WI38 (cell line): ENCODE data around the gene TRIO.
A peak's percentile ranks its signal among the peaks of the same experiment; 100 is the strongest.
"Not testable (repeated sequence)": the region's sequence is repeated elsewhere in the genome, so short reads cannot be mapped to it uniquely, and the experiment has no call there.

Experiments
- H3K4me3 ChIP-seq: 2 replicates; pipeline ENCODE4 v1.5.1; 2011; ENCODE audit warnings: low read depth, mild to moderate bottlenecking, control low read depth, low read length
- TF ChIP-seq, protein P1 (sequence below): IDR thresholded peaks from 2 replicates; pipeline ENCODE4 v1.5.1; 2012; ENCODE audit warnings: low read depth, mild to moderate bottlenecking, control low read depth, low read length

The TRIO gene

DNA sequence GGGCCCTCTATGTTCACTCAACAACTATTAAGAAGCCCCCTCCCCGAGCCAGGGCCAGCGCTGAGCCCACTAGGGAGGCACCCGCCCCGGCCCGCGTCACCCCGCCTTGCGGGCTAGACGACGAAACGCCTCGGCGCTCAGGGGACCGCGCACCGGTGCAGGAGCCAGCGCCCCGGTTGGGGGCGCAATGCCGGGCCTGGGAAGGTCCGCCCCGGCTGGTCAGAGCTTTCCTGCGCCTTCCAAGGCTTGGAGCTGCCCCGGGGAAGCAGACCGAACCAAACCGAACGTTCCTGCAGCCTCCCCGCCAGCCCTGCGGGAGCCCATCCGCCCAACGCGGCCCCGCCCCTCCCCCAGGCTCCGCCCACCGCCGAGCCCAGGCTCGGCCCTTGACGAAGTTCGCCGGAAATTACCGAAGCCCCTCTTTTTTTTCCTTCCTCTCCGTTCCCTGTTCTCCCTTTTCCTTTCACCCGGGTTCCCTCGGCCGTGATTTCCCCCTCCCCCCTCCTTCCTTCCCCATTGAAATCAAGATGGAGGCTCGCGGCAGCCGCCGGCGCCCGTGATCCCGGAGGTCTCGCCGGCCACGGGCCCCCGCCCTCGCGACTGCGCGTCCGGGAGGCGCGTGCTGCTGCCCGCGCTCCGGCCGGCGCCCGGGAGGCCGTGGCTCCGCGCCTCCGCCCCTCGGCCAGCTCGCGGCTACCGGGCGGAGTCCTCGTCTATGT lies at the start of gene TRIO:
Gene TRIO, plus strand, starts transcription at position 516 of the 719 bp plus-strand sequence. CDS start 384 bp downstream, outside the sequence.
- H3K4me3 ChIP-seq: peak within 1 kb of the TSS; percentile 96
- TF ChIP-seq, protein P1, sequence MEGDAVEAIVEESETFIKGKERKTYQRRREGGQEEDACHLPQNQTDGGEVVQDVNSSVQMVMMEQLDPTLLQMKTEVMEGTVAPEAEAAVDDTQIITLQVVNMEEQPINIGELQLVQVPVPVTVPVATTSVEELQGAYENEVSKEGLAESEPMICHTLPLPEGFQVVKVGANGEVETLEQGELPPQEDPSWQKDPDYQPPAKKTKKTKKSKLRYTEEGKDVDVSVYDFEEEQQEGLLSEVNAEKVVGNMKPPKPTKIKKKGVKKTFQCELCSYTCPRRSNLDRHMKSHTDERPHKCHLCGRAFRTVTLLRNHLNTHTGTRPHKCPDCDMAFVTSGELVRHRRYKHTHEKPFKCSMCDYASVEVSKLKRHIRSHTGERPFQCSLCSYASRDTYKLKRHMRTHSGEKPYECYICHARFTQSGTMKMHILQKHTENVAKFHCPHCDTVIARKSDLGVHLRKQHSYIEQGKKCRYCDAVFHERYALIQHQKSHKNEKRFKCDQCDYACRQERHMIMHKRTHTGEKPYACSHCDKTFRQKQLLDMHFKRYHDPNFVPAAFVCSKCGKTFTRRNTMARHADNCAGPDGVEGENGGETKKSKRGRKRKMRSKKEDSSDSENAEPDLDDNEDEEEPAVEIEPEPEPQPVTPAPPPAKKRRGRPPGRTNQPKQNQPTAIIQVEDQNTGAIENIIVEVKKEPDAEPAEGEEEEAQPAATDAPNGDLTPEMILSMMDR: peak; percentile 50

DNA sequence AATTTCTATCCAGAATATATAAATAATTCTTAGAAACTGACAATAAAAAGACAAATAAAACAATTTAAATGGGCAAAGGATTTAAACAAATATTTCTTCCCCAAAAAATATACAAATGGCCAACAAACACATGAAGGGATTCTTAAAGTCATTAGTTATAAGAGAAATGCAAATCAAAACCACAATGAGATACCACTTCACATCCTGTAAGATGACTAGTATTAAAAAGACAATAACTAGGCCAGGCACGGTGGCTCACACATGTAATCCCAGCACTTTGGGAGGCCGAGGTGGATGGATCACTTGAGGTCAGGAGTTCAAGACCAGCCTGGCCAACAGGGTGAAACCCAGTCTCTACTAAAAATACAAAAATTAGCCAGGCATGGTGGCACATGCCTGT lies 45.8 kb upstream of the TRIO start:
- not testable (repeated sequence) for H3K4me3 ChIP-seq

DNA sequence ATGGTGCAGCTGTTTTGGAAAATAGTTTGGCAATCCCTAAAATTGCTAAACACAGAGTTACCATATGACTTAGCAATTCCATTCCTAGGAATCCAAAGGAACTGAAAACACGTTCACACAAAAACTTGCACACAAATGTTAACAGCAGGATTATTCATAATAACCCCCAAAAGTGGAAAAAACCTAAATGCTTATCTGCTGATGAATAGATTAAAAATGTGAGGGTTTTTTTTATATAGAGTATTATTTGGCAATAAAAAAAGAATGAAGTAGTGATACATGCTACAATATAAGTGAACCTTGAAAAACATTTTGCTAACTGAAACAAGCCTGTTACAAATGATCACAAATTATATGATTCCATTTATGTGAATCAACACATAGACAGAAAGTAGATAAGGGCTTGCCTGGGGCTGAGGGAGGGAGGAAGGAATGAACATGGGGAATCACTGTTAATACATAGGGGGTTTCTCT lies 45.1 kb upstream of the TRIO start:
- H3K4me3 ChIP-seq: no peak overlapping the region
- TF ChIP-seq, protein P1: no peak

DNA sequence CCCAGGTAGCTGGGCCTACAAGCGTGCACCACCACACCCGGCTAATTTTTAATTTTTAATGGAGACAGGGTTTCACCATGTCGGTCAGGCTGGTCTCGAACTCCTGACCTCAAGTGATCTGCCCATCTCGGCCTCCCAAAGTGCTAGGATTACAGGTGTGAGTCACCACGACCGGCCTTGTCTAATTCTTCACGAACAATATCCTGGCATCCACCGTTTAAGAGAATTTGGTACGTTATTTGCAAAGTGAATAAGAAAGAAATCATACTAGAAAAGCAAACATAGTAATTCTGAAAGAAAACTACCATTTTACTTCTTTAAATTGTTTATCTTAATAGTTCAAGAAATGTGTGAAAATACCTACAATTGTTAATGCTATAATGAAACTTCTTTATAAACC lies 42.9 kb upstream of the TRIO start:
- H3K4me3 ChIP-seq: no peak overlapping the region
- TF ChIP-seq, protein P1: no peak

DNA sequence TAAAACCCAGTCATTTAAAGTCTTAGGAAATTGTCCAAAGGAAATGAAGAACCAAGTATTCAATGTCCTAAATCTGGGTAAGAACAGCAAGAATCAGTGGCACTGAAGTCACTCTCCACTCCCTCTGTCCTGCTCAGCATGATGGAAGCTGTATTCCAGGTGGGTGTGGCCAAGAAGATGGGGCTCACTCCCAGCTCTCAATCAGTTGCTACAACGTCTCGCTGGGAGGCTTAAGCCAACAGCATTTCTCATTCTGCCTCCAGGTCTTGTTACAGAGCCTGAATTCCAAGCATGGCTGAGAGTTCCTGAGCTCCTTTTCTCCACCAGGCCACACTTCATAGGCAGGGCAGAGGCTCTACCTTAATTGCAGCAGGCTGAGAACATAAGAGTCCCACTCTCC lies 41.2 kb upstream of the TRIO start:
- TF ChIP-seq, protein P1: no peak
- no peak overlapping the region for H3K4me3 ChIP-seq

DNA sequence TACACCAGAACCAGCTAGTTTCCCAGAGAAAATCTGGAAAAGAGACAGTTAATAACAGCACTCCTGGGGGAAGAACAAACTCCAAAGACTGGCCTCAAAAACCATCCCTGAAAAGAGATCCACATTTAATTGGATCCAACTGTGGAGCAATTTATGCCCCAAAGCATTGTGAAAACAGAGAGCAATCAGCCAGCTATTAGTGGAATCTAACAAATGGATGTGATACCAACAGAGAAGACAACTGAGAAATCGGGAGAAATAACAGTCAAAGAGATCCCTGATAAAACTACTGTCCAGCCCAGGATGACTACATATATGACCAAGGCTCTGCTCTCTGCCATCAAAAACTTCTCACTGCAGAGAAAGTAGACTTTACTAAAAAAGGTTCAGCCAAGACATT lies 40.5 kb upstream of the TRIO start:
- TF ChIP-seq, protein P1: no peak
- H3K4me3 ChIP-seq: no peak overlapping the region

DNA sequence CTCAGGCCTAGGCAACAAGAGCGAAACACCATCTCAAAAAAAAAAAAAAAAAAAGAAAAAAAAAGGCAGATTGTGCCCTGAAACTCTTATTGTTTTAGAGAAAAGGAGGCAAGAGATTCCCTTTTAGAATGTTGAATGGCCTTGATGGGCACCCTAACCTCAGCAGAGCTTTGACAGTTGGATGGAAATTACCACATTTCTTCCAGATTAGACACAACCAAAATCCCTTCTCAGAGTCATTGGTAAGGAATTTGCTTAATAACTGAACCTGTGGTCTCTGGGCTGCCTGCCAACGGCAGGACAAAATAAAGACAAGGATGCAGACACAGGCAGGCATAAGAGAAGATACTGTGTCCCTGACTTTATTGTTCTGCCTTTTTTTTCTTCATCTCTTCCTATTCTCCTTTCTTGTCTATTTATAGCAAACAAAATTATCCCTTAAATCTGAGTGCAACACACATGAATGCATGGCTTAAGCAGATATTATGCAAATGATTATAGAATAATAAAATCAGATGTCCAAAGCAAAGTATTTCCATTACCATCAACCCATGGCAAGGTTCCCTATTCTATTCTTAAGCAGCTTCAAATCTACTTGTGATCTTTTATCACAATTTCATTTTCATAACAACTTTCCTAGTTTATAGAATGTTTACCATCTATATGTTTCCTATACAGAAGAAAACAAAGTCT lies 37.3 kb upstream of the TRIO start:
- no peak overlapping the region for H3K4me3 ChIP-seq
- TF ChIP-seq, protein P1: no peak

DNA sequence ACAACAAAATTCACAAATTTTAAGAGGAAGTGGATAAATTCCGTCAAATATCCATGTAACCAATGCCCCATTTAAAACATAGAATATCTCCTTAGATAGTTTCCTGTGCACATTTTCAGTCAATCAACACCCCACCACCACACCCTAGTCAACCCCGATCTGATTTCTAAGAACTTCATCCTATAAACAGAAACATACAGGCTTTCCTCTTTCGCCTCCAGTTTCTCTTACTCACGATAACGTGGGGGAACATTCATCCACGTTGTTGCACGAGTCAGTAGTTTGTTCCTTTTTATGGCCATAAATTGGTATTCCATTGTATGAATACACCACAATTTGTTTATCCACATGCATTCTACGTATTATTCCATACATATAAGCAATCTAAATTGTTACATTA lies 35.6 kb upstream of the TRIO start:
- H3K4me3 ChIP-seq: no peak overlapping the region
- TF ChIP-seq, protein P1: no peak
